Naive B cell (primary cell): ENCODE data around the gene TP53I13. TPM values are rescaled to one million over a fixed set of nuclear protein-coding genes. Genes with fewer than 3 reads are reported as not detected.

Experiments
- ATAC-seq, 2 donors: fragments of 150-1000 bp; cut with Tn5 transposase; 2 replicates each; pipeline ENCODE4 v1.10.0; 2021; ENCODE audit warnings: low read depth in 2 of 2, mild to moderate bottlenecking in 2 of 2, moderate library complexity in 2 of 2
- DNase-seq: peaks from one replicate; pipeline ENCODE4 v3.0.0; 2022
- H3K27ac Mint-ChIP-seq, 6 donors: one replicate each; pipeline ENCODE4 v1.8.0; 2020 to 2022; ENCODE audit warnings: mild to moderate bottlenecking in 6 of 6, mixed read lengths in 6 of 6, moderate library complexity in 5 of 6, inconsistent platforms in 2 of 6
- H3K27me3 Mint-ChIP-seq, 3 donors: one replicate each; pipeline ENCODE4 v1.8.0; 2021 to 2022; ENCODE audit warnings: mixed read lengths in 3 of 3, mild to moderate bottlenecking in 1 of 3
- H3K36me3 Mint-ChIP-seq, 2 donors: one replicate each; pipeline ENCODE4 v1.8.0; 2020 to 2022; ENCODE audit warnings: mixed read lengths in 2 of 2, inconsistent platforms in 1 of 2, mild to moderate bottlenecking in 1 of 2
- H3K4me1 Mint-ChIP-seq, 3 donors: one replicate each; pipeline ENCODE4 v1.8.0; 2020 to 2022; ENCODE audit warnings: mixed read lengths in 3 of 3, inconsistent platforms in 1 of 3, mild to moderate bottlenecking in 1 of 3, moderate library complexity in 1 of 3
- H3K4me3 Mint-ChIP-seq, 8 donors: one replicate each; pipeline ENCODE4 v1.8.0; 2020 to 2022; ENCODE audit warnings: mild to moderate bottlenecking in 8 of 8, mixed read lengths in 8 of 8, moderate library complexity in 8 of 8, inconsistent platforms in 2 of 8
- H3K9me3 Mint-ChIP-seq, 7 donors: one replicate each; pipeline ENCODE4 v1.8.0; 2020 to 2022; ENCODE audit warnings: mixed read lengths in 7 of 7, mild to moderate bottlenecking in 5 of 7, inconsistent platforms in 2 of 7, moderate library complexity in 1 of 7
- polyA plus RNA-seq, 6 donors: library from polyadenylated mRNA; unstranded; fragments of 300-500 nt; fragmentation: Illumina TruSeq; gene quantifications; one replicate each; pipeline ENCODE4 v1.2.3, GENCODE V29; 2021; ENCODE audit warnings: low read depth in 6 of 6

TP53I13 gene
- polyA plus RNA-seq, 6 donors from 2014 or later = 28.1 to 41.5 (median 38.4) TPM

DNA sequence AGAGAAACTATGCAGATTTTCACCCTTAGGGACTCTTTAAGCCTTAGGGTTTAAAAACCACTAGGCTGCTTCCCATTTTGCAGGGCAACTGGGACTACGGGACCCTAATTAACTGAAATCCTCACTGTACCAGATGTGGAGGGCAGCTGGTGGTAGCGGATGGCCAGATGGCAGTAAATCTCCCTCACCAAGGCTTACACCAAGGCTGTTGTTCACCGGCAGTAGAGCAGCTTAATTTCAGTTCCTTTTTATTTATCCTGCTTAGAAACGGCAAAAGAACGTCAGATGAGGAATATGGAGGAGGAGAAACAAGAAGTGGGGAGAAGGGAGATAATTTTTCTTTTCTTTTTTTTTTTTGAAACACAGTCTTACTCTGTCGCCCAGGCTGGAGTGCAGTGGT lies 8.2 kb upstream of the TP53I13 start:
- Mint-ChIP-seq H3K4me3 (peak overlapping the region; percentile 29 to 88 (median 76)), H3K9me3 (no peaks in the 10 kb centered on the region)

DNA sequence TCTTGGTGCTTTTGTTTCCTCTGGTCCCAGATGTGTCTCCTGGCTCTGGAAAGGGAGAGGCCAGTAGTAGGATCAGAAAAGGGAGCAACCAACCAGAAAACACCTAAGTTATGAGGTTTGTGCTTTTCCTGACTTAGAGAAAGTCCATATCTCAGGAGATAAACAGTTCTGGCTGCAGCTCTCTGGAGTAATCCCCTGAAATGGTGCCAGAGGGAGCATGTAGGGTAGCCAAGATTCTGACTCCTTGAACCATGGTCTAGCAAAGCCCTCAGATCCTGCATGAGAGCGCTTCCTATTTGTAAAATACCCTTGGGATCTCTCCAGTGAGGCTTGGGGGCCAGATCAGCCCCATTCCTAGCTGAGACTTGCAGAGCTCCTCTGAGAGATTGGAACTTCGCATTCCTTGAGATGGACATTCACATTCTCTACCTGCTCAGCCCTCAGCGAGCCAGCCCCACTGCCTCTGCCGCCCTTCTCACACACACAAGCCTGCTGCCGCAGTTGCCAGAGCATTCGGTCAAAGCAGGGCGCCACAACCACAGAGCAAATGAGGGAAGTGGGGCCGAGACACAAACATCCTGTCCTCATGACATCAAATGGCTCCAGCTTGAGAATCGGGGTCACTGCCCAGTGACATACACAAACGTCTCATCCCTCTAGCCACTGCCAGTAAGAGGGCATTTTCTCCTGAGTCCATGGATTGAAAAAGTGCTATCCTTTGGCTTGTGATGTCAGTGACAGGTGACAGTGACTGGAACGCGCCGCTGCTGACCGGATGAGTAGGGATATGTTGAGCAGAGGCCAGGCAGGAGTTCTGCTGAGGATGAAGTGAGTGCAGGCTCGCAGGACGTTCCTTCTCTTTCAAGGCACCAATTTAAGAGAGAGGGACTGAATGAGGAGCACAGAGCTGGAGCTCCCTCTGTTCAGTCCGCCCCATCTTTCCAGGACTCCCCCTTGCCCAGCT lies 6.7 kb upstream of the TP53I13 start:
- Mint-ChIP-seq H3K4me1 (peaks cover 66 to 86% (median 79%) of the 10 kb centered on the region in 3 donors), H3K4me3 (peak overlapping the region; percentile 62 to 88 (median 81)), H3K9me3 (no peaks in the 10 kb centered on the region), H3K36me3 (peaks cover 0 to 5% of the 10 kb centered on the region in 2 donors), H3K27ac (peak overlapping the region; percentile 96 to 99 (median 98)), H3K27me3 (no peaks in the 10 kb centered on the region)
- ATAC-seq (peak; percentile 29 to 53), DNase-seq (peak; percentile 77)

More for the DNA sequence above, 8.2 kb upstream of the TP53I13 start:
- Mint-ChIP-seq H3K27me3 (no peaks in the 10 kb centered on the region), H3K27ac (peak overlapping the region; percentile 82 to 99 (median 96)), H3K36me3 (peaks cover 0 to 5% of the 10 kb centered on the region in 2 donors), H3K4me1 (peaks cover 58 to 90% (median 73%) of the 10 kb centered on the region in 3 donors)
- DNase-seq (peak; percentile 71), ATAC-seq (peak; percentile 59 to 65)

DNA sequence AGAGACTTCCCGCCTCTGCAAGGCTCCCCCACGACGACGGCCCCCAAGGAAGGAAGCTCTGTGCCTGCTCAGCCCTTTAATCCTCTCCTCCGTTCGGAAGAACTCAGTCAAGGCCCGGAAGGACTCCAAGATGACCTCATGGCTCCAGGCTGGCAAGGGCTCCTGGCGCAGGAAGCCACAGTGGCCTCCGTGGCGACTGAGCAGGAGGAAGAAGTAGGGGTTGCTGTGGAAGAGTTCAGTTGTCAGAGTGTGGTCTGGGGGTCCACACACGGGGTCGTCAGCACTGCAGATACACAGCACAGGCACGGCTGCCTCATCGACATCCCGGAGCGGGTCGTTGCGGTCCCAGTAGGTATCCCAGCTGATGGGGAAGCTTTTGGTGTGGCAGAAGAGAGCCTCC lies 5.9 kb upstream of the TP53I13 start:
- Mint-ChIP-seq H3K27me3 (no peaks in the 10 kb centered on the region), H3K27ac (peak overlapping the region in 5 of 6 donors; percentile 96 to 99 (median 97)), H3K4me1 (peaks cover 58 to 78% (median 72%) of the 10 kb centered on the region in 3 donors), H3K9me3 (no peaks in the 10 kb centered on the region), H3K4me3 (peak overlapping the region; percentile 26 to 88 (median 76)), H3K36me3 (peaks cover 0 to 5% of the 10 kb centered on the region in 2 donors)
- DNase-seq = no peak
- no peak for ATAC-seq

DNA sequence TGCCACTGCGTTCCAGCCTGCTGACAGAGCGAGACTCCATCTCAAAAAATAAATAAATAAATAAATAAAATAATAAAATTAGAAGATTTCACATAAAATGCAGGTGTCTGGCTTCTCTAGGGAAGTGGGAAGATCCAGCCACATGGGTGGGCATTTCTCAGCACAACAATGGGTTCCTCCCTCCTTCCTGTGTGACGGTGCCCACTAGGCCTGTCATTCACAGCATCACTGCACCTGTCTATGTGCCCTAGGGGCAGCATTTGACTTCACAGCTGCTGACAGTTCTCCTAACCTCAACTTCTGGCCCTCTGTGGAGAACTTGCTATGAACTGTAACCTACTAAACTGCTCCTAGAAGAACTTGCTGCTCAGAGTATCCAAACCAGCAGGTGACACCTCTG lies 4.7 kb upstream of the TP53I13 start:
- Mint-ChIP-seq H3K9me3 (no peaks in the 10 kb centered on the region), H3K27ac (peak overlapping the region; percentile 63 to 97 (median 92)), H3K27me3 (no peaks in the 10 kb centered on the region), H3K4me1 (peaks cover 50 to 72% (median 67%) of the 10 kb centered on the region in 3 donors), H3K36me3 (peaks cover 0 to 5% of the 10 kb centered on the region in 2 donors), H3K4me3 (peak overlapping the region; percentile 19 to 84 (median 66))
- DNase-seq (peak; percentile 75), ATAC-seq (peak; percentile 33 to 40)

DNA sequence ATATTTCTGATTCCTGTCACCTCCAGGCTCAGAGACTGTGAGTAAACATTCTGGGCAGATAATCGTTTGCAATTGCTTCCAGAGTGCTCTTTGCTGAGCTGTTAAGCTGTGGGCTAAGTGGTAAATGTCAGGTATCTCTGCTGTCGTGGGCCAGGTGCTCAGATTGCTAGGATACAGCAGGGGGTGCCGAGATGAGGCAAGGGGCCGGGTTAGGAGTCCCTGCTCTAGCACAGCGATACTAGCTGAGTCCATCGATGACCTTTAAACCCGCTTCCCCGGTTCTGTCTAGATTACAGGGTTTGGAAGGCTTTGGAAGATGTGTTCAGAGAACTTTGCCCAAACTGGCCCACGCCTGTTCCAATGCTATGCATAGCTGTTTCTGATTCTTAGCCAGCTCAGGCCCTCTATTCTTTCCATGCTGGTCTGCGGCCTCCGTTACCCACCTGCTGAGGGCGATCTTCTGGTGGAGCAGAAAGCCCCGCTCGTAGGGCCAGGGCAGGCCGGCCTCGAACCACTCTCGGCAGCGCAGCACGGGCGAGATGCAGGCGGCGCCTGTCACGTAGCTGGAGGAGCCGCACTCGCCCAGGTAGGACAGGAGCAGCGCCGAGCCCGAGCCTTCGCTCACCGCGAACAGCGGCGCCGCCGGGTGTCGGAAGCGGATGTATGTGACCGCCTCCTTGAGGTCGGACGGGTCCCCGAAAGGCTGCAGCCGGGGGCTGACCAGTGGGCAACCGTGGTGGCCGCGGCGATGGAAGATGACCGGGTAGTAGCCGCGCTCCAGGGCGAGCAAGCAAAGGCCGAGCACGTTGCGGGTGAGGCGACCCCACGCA lies 2.6 kb upstream of the TP53I13 start:
- ATAC-seq = peak; percentile 4 to 6
- H3K4me3 Mint-ChIP-seq = peak overlapping the region; percentile 92 to 97 (median 94)
- H3K36me3 Mint-ChIP-seq = peaks cover 0 to 5% of the 10 kb centered on the region in 2 donors
- peaks cover 49 to 66% (median 59%) of the 10 kb centered on the region in 3 donors for H3K4me1 Mint-ChIP-seq
- H3K9me3 Mint-ChIP-seq = no peaks in the 10 kb centered on the region
- peak overlapping the region; percentile 76 to 95 (median 94) for H3K27ac Mint-ChIP-seq
- peak; percentile 52 for DNase-seq
- no peaks in the 10 kb centered on the region for H3K27me3 Mint-ChIP-seq

DNA sequence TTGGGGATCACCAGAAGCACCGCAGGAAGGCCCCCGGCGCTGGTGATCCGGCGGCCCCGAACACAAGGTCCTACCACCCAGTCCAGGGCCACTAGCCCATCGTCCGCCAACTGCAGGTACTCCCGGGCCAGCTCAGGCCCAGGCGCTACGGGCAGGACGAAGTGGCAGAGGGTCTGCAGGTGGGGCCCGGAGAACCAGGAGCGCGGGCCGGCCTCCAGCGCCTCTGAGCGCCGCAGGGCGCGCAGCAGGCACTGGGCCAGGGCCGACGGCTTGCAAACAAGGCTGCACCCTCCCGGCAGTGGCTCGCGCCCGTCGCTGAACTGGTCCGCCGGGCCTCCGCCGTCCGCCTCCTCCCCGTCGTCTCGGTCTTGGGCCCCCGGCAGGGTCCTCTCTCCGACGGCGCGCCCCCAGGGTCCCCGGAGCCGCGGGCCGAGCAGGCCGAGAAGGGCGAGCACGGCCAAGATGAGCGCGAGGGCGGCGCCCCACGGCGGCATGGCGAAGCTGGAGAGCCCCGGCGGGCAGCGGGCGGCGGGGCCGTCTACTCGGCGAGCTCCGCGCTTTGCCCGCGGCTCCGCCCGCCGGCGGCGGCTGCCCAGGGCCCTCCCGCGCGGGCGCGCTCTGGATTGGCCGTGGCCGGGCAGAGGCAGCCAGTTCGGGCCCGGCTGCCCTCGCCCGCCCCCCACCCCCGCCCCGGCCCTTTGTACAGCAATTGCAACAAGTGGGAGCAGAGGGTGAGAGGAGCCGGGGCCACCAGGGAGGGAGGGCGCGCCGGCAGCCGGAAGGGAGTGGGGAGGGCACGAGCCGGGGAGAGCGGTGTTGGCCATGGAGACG lies 1.8 kb upstream of the TP53I13 start, which contains the start of gene ABHD15:
Gene ABHD15 (minus strand): TSS at position 565 of the 831 bp plus-strand sequence. CDS start 71 bp downstream, at position 494.
- H3K27ac Mint-ChIP-seq = peak within 1 kb of the TSS; percentile 90 to 98 (median 97)
- peaks cover 0 to 5% of the 10 kb centered on the region in 2 donors for H3K36me3 Mint-ChIP-seq
- ATAC-seq (peak; percentile 15 to 21), DNase-seq (peak; percentile 70)
- H3K27me3 Mint-ChIP-seq = no peaks in the 10 kb centered on the region
- H3K9me3 Mint-ChIP-seq = no peaks in the 10 kb centered on the region
- H3K4me1 Mint-ChIP-seq = peaks cover 43 to 66% (median 54%) of the 10 kb centered on the region in 3 donors
- peak within 1 kb of the TSS; percentile 94 to 99 (median 98) for H3K4me3 Mint-ChIP-seq

DNA sequence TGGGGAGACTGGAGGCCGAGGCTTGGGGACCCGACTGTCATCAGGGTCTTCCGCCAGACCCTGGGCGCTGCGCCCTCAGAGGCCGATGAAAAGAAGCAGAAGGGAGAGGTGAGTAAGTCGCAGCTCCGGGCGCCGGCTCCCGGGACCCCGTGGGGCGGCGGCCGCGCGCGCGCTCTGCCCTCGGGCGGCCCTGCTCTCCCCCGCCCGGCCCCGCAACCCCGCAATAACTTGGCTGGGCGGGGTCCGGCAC lies 1.3 kb upstream of the TP53I13 start:
- Mint-ChIP-seq H3K4me3 (peak overlapping the region; percentile 82 to 99 (median 97)), H3K27me3 (no peaks in the 10 kb centered on the region)

DNA sequence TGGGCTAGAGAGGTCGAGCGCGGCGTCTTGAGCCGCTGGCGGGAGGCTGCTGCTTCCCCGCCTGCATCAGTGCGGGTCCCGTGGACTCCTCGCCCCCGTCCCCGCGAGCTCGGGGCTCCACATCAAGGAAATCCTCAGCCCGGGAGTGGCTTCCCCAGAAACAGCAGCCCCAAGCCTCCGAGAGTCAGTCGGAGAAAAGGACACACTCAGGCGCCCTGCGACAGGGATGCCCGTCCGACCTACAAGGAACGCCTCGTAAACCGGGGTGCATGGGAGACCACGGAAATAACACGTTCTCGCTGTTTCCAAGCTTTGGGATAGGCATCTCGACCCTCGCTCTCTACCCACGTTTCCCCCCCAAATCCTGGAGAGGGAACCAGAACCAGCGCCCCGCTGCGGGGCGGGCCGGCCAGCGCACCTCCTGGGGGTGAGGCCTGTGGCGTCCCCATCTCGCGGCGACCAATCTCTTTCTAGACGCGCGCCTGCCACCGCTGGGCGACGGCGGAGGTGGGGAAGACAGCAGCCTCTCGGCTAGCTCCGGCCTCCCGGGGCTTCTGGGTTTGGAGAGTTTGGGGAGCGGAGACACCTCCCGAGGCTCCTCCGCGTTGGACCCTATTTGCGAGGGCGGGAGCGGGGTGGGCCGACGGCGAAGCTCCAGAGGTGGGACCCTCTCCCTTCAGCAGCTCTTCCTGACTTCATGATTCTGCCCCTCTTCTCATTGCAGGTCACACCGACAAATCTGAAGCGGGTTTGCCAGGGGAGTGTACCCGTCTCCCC lies 759 bp upstream of the TP53I13 start:
- no peaks in the 10 kb centered on the region for H3K27me3 Mint-ChIP-seq
- peak; percentile 82 for DNase-seq
- peak overlapping the region; percentile 90 to 98 (median 97) for H3K27ac Mint-ChIP-seq
- no peaks in the 10 kb centered on the region for H3K36me3 Mint-ChIP-seq
- no peaks in the 10 kb centered on the region for H3K9me3 Mint-ChIP-seq
- H3K4me3 Mint-ChIP-seq = peak overlapping the region; percentile 94 to 99 (median 98)
- peak; percentile 64 to 66 for ATAC-seq
- H3K4me1 Mint-ChIP-seq = peaks cover 32 to 55% (median 43%) of the 10 kb centered on the region in 3 donors

More for the DNA sequence above, 1.3 kb upstream of the TP53I13 start:
- Mint-ChIP-seq H3K27ac (peak overlapping the region in 4 of 6 donors; percentile 34 to 98 (median 70)), H3K4me1 (peaks cover 37 to 61% (median 48%) of the 10 kb centered on the region in 3 donors), H3K36me3 (peaks cover 0 to 2% of the 10 kb centered on the region in 2 donors), H3K9me3 (no peaks in the 10 kb centered on the region)
- DNase-seq (no peak), ATAC-seq (peak; percentile 2 to 6)

DNA sequence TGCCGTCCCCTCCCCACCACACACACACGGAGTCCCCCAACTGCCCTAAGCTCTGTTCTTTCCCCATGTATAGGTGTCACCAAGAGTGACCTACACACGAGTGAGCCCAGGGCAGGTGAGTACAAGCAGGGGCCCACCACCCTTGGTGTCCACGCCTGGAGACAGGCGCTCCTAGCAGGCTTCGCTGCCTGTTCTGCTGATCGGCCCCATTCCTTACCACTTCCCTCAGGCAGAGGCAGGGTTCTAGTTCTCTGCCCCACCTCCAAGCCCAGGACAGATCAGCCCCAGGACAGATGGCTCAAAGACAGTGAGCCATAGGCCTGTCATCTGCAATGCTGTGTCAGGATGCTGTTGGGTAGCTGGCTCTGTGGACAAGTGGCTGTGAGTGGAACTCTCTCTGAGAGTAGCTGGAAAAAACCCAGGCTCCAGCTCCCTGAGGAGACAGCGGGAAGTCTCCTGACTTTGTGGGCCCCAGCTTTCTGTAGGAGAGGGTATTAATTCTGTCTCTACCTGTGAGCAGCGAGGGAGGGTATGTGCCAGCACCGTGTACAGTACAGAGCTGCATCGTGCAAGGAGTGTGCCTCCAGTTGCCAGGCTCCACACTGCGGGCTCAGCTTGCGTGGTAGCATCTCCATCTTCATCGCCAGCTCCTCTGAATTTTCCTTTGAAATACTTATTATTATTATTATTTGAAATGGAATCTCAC lies 897 bp downstream of the TP53I13 start:
- H3K27me3 Mint-ChIP-seq = no peaks in the 10 kb centered on the region
- no peak for DNase-seq
- H3K4me3 Mint-ChIP-seq = peak overlapping the region; percentile 88 to 97 (median 91)
- no peaks in the 10 kb centered on the region for H3K9me3 Mint-ChIP-seq
- no peaks in the 10 kb centered on the region for H3K36me3 Mint-ChIP-seq
- H3K27ac Mint-ChIP-seq = peak overlapping the region in 5 of 6 donors; percentile 49 to 95 (median 90)
- H3K4me1 Mint-ChIP-seq = peaks cover 28 to 55% (median 42%) of the 10 kb centered on the region in 3 donors
- no peak for ATAC-seq

DNA sequence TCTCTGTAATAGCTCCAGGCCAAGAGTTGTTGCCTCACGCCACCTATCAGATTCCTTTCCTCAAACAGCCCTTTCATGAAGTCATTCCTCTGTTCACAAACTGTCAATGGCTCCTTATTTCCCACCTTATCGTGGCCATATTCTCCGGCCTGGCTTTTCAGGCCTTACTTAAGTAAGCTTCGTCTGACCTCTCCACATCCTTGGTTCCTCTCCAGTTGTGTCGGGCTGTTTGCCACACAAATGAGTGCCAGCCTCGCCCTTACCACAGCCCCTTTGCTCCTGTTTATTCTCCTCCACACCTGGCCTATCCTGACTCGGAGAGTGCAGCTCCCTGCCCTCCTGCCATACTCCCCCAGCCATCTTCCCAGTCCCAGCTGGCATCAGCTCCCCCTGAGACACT lies 2.0 kb downstream of the TP53I13 start:
- Mint-ChIP-seq H3K4me3 (peak overlapping the region in 7 of 8 donors; percentile 25 to 83 (median 77)), H3K27me3 (no peaks in the 10 kb centered on the region), H3K9me3 (no peaks in the 10 kb centered on the region), H3K36me3 (no peaks in the 10 kb centered on the region), H3K27ac (peak overlapping the region in 2 of 6 donors; percentile 29 to 79), H3K4me1 (peaks cover 37 to 57% (median 43%) of the 10 kb centered on the region in 3 donors)
- no peak for DNase-seq
- no peak for ATAC-seq

DNA sequence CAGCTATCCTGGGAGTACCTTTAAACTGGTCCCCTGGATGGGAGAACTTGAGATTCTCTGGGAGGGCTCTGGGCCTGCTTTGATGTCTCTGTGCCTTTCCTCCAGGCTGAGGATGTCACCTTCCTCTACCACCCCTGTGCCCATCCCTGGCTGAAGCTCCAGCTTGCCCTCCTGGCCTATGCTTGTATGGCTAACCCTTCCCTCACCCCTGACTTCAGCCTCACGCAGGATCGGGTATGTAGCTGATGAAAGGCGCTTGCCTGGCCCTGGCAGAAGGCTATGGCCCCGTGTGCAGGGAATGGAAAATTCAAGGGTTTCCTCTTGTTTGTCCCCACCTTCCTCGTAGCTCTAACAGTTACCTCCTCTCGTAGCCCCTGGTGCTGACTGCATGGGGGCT lies 3.0 kb downstream of the TP53I13 start:
- Mint-ChIP-seq H3K27ac (peak overlapping the region in 1 of 6 donors; percentile 29), H3K4me1 (peaks cover 29 to 52% (median 38%) of the 10 kb centered on the region in 3 donors), H3K4me3 (peak overlapping the region in 1 of 8 donors; percentile 44), H3K27me3 (no peaks in the 10 kb centered on the region), H3K36me3 (no peaks in the 10 kb centered on the region), H3K9me3 (no peaks in the 10 kb centered on the region)
- DNase-seq (no peak), ATAC-seq (no peak)
